Activated CD8-positive, alpha-beta memory T cell treated with anti-CD3 and anti-CD28 coated beads for 36 hours (primary cell): ENCODE data around the gene MAN2A1. TPM values are rescaled to one million over a fixed set of nuclear protein-coding genes. Genes with fewer than 3 reads are reported as not detected.
"Not testable (repeated sequence)": the region's sequence is repeated elsewhere in the genome, so short reads cannot be mapped to it uniquely, and the experiment has no call there.

Experiments
- CTCF ChIA-PET: fragments of 350-600 bp; sonication (Branson Sonifier 250); formaldehyde crosslinking; loops from one replicate; lab custom pipeline; 2021; ENCODE audit warnings: antibody characterized with exemption; lab: Charles Lee
- POLR2A ChIA-PET: fragments of 350-600 bp; sonication (Branson Sonifier 250); formaldehyde crosslinking; loops from one replicate; lab custom pipeline; 2021; ENCODE audit warnings: antibody characterized with exemption; lab: Charles Lee
- total RNA-seq, 2 experiments: library from RNA; stranded (reverse); gene quantifications; one replicate each; pipeline ENCODE4 v1.2.3, GENCODE V29; 2021

MAN2A1 gene
- total RNA-seq, 2 experiments from 2014 or later = 26.6 to 26.9 TPM

DNA sequence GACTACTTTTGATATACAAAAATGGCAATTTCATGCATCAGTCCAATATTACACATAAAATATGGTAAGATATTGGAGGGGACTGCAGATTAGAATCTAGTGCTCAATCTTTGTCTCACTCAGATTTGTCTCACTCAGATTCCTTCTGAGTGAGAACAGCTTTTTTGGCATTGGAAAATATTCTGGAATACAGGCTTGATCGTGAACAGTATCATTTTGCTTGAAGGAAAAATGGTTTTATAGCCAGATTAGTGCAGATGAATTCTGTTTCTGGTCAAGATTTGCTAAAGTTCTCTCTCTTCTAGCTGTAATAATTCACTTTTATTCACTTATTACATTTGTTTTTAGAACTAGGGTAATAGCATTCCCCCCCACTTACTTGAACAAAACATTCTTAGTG, 51.2 kb downstream of the MAN2A1 start:
- ChIA-PET POLR2A (no interaction called here), CTCF (no interaction called here)

DNA sequence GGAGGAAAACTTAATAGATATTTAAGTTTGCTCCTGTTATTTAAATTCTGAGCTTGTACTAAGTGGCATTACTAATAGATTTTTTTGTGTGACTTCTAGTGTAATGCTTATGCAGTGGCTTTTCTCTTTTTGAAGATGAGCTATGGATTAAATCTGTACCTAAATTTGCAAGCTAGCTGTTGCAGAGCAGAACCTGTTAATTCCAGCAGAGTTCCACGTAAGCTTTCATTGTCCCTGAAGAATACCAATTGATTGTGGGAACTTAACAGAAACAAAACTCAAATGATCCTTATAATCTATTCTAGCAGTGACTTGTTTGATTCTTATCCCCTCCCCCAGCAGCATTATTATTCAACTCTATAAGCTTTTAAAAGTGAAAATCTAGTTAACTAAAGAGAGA, 51.7 kb downstream of the MAN2A1 start:
- ChIA-PET CTCF (no interaction called here), POLR2A (no interaction called here)

DNA sequence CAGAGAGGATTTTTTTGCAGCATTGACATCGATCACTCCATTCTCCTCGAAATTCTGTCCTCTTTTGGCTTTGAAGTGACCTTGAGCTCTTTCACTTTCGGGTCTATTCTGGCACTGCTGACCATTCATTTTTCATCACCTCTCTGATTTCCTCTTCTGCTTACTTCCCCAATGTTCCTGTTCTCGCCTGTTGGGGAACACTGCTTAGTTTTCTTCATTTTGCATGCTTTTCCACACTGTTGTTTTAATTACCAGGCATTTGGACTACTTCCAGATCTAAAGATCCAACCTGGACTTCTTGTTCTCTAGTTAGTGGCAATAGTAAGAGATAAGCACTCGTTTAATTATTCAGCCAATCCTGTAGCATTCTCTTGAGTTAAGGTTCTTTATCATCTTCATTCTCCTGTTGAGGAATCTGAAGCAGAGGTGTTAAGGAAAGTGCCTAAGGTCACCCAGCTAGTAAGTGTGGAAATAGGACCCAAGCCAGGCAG, 53.4 kb downstream of the MAN2A1 start:
- POLR2A ChIA-PET = no interaction called here
- CTCF ChIA-PET = no interaction called here

DNA sequence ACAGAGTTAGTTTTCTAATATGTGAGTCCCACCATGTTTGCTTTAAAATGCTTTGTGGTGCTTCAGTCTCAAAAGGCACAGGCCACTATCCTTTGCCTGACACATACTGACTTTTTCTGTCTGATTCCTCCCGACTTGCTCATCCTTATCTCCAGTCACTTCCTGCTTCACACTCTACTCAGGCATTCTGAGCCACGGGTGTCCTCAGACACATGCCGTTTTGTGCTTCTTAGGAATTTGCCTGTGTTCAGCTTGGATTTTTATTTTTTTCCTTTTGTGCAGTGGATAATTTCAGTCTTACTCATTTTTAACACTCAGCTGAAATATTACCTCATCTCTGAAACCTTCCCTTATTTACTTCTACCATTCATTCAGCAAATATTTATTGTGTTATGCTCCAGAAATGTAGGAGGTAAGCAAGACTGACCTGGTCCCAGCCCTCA, 54.1 kb downstream of the MAN2A1 start:
- CTCF ChIA-PET = no interaction called here

DNA sequence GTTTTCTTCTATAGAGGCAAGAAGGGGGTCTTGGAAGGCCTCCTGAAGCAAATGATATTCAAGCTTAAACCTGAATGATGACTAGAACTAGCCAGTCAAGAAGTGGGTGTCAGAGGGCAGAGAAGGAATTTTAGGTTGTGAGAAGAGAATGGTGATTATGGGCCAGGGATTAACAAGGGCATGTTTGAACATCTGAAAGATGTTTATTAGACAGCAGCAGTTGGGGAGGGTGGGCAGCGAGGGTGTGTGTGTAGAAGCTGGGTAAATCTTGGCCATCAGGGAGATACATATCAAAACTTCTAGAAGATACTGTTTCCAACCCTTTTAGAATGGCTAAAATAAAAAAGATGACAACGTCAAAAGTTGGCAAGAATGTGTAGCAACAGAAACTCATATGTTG, 54.5 kb downstream of the MAN2A1 start:
- ChIA-PET POLR2A (no interaction called here), CTCF (no interaction called here)

More for the DNA sequence above, 54.1 kb downstream of the MAN2A1 start:
- POLR2A ChIA-PET = no interaction called here

DNA sequence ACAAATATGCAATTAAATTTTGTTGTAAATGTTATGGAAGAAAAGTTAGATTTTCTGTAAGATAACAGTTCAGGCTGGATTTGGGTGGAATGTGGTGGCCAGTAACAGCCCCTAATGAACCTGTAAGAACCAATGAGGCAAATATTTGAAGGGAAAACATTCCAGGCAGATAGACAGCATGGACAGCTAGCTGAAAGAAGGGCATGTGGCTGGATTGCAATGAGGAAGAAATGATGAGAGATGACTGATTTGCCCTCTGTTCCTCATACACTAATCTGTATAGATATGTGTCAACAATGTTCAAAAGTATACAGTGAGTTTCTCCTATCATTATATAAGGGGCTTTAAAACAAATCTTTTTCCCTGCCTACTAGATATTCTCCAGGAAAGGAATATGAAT, 58.8 kb downstream of the MAN2A1 start:
- ChIA-PET CTCF (no interaction called here), POLR2A (no interaction called here)

DNA sequence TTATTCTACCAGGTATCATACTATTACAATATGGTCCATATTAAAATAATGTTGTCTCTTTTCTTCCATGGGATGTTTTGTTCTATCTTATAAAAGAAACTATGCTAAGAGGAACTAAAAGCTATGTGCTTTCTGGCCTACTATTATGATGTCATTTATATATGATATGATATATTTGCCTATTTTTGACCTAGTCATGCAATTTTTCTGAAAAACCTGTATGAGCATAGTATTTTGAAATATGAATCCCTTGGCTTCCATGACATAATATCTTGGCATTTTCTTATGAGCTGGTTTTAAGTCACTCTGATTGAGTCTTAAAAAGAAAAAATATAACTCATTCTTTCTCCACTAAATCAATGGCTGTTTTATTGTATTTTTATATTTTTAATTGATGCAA, 60.7 kb downstream of the MAN2A1 start:
- ChIA-PET POLR2A (no interaction called here), CTCF (no interaction called here)

DNA sequence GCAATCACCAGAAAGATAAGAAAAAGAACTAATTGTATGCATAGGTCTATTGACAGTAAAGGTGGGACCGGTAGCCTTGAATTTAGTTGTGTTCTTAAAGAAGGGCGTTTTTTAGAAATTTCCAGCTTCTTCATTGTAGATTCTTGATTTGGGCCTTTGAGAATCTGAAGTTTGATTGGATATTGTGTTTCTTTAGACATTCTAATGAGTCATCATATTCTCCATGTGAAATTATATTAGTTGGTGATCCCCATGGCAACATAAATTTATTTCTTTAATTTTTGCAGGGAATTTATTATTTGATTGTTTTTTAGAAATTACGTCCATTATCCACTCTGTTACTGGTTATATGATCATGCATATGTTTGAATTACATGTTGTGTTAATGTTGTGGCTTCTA, 63.6 kb downstream of the MAN2A1 start:
- ChIA-PET POLR2A (no interaction called here), CTCF (no interaction called here)

DNA sequence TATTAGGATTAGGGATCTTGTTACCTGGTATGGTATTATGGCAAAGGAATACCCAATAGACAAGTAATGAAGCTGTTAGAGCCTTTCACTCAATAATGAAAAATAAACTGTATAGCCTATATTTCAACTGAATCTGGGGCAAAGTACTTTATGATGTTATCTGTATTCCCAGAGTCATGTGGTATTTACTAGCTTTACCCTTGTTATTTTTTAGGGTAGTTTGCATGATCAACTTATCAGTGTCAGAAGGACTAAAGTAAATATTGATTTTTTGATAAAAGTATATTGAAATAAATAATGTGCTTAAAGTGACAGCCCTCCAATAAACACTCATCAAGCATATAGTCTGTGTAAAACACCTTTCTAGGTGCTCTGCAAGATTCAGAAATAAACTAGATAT, 64.6 kb downstream of the MAN2A1 start:
- ChIA-PET CTCF (no interaction called here), POLR2A (no interaction called here)

DNA sequence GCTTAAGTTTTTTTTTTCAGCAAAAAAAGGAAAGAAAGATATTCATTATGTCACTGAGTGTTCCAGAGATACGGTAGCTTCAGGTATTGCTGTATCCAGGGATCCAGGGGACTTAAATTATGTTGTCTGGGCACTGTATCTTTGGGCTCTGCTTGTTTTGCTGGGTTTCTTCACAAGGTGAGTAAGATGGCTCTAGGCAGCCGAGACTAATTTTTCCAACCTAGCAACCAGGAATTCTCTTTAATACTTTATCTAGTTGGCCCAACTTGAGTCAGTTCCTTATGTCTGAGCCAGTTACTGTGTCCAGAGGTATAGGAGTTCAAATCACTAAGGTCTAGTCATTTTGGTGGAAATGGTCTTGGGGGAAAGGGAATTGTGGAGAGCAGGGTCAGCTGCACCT, 66.0 kb downstream of the MAN2A1 start:
- CTCF ChIA-PET = no interaction called here
- POLR2A ChIA-PET = no interaction called here

DNA sequence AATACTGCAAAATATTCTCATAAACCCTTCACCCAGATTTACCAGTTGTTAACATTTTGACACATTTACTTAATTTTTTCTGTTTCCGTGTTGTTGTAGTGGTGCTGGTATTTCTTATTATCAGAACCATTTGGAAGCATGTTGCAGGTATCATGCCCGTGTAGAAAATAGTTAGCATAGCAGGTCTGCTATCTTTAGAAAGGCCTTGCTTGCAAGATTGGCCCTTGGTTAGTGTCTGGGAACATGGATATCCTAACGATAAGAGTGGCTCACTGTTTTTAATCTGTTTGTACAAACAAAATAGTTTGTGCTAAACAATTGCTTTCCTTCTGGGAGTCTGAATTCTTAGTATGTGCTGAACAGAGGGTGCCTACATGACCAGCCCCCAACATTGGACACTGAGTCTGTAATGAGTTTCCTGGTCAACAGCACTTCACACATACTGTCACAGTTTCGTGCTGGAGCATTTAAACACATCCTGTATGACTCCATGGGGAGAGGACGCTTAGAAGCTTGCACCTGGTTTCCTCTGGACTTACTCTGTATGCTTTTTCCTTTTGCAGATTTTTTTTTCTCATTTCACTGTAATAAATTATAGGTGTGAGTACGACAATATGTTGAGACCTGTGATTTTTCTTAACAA, 66.9 kb downstream of the MAN2A1 start:
- CTCF ChIA-PET = no interaction called here
- POLR2A ChIA-PET = no interaction called here

DNA sequence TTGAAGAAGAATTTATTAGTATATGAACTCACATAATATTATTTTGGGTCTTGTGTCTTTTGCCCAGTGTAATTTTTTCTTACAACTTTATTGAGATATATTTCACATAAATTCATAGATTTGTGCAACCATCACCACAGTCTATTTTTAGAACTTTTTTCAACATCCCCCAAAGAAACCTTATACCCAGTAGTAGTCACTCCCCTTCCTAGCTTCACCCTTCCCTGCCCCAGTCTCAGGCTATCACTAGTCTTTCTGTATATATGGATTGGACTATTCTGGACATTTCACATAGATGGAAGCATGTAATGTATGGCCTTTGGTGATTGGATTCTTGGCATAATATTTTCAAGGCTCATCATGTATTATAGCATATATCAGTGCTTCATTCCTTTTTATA, 67.8 kb downstream of the MAN2A1 start:
- POLR2A ChIA-PET = no interaction called here

DNA sequence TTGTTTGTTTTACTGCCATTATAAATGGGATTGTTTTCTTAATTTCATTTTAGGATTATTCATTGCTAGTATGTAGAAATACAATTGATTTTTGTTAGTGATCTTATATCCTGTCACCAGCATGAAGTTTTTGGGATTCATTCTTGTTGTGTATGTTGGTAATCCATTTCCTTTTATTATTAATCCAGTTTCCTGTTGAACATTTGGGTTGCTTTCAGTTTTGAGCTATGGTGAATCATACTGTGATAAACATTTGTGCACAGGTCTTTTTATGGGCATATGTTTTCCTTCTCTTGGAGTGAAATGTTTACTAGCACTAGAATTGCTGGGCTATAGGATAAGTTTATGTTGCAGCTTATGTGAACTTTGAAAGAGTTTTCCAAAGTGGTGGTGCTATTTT, 69.6 kb downstream of the MAN2A1 start:
- CTCF ChIA-PET = no interaction called here

More for the DNA sequence above, 67.8 kb downstream of the MAN2A1 start:
- CTCF ChIA-PET = no interaction called here

DNA sequence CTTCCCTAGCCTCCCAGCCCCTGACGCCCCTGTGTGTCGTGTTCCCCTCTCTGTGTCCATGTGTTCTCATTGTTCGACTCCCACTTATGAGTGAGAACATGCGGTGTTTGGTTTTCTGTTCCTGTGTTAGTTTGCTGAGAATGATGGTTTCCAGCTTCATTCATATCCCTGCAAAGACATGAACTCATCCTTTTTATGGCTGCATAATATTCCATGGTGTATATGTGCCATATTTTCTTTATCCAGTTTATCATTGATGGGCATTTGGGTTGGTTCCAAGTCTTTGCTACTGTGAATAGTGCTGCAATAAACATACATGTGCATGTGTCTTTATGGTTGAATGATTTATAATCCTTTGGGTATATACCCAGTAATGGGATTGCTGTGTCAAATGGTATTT, 70.4 kb downstream of the MAN2A1 start:
- CTCF ChIA-PET, POLR2A ChIA-PET: not testable (repeated sequence)

More for the DNA sequence above, 69.6 kb downstream of the MAN2A1 start:
- POLR2A ChIA-PET = no interaction called here

DNA sequence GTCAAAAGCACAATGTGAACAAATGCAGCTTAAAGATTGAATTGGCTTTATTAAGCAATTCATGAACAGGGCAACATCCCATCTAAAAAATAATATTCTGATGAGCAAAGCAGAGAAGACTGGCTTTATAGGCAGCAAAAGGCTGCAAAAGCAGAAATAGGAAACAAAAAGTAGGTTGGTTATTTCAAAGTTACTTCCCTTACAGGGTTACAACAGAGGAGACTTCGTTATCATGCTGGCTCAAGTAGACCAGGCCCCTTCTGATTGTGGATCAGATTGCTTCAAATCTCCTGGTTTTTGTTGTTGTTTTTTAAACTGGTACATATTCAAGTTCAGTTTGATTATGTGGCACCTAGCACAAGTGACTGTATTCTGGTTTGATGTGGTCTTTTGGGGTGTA, 73.1 kb downstream of the MAN2A1 start:
- CTCF ChIA-PET = no interaction called here
- POLR2A ChIA-PET = no interaction called here

DNA sequence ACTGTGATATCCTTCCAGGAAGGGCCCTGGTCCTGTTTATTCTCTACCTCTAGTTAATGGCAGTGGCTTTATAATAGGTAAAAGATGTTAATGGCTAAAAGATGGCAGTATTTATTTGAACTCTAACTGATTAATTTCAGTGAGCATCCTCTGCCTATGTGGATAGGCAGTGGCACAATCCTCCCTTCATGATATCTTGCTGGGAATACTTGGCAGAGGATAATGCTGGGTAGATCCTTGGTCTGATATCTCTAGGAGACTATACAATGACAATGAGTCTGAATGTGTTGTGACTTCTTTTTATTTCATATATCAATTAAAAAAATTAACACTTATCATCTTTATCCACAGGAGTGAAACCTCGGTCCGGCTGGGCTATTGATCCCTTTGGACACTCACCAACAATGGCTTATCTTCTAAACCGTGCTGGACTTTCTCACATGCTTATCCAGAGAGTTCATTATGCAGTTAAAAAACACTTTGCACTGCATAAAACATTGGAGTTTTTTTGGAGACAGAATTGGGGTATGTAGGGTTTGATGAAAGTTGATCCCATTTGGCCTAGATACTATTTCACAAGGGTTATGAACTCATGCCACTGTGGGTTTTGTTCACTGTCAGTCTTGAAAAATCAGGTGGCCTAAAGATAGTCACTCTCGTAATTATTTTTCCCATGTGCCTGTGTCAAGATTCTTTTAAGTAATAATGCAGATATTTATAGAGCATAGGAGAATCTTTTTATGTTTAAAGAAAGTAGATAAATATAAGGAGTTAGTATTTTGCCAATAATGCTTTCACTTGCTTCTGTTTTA, 77.7 kb downstream of the MAN2A1 start:
- ChIA-PET CTCF (no interaction called here), POLR2A (no interaction called here)

DNA sequence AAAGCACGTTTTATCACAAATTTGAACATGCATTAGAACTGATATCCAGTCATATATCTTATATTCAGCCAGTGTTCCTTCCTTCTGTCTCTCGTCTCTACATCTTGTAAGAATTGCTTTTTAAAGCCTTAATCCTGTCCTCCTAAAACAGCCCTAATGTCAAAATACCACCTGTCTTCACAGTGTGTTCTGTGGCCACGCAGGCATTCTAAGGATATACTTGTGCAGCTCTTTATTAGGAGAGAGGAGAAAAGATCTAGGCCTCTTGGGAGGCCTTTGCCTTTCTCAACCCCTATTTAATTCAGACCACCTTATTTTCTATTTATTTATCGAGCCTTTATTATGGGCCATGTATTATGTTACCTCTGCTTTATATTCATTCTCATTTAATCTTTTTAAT, 78.3 kb downstream of the MAN2A1 start:
- CTCF ChIA-PET = no interaction called here
- POLR2A ChIA-PET = no interaction called here

DNA sequence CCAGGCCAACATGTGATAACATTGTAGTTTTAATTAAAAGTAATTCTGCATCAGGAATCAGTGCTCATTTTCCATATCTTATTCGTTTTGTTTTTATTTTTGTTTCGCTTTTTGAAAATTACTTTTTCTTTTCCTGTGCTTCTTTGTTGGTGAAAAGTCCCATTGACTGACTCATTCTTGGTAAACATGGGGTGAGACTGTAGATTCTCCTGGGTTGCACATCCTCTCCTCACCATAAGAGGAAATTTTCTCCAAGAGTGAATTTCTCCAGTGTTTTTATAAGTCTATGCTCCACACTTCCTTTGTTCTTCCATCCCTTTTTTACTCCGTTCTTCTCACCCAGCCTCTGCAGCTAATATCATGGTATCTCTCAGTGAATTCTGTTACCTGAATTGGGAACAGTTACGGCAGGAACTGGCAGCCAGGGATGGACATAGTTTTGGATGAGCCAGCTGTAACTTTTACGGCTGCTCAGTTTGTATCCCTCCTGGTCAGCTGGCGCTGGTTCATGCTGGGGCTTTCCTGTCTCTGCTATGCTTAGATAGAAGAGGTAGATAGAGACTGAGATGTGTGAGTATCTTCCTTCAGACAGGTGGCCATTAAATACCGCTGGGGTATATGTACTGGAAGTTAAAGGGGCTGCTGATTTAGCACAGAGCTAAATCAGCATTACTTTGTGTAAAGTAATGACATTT, 80.0 kb downstream of the MAN2A1 start:
- CTCF ChIA-PET = no interaction called here
- POLR2A ChIA-PET = no interaction called here

DNA sequence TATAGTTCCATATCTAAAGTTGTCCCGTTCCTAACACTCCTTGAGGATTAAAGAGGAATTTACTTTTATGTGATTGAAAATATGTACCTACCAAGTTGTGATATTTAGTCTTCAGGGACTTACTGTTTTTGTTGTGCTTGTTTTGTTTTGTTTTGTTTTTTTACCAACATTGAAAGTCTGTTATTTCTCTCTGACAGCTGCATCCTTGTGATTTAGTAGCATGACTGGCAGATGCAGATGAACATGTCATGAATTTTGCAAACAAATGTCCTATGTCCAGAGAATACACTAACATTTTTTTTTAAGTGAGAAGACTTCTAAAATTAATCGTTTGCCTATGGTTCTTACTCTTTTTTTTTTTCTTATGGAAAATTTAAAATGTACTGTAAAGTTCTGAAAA, 85.4 kb downstream of the MAN2A1 start:
- CTCF ChIA-PET = no interaction called here
- POLR2A ChIA-PET = no interaction called here

DNA sequence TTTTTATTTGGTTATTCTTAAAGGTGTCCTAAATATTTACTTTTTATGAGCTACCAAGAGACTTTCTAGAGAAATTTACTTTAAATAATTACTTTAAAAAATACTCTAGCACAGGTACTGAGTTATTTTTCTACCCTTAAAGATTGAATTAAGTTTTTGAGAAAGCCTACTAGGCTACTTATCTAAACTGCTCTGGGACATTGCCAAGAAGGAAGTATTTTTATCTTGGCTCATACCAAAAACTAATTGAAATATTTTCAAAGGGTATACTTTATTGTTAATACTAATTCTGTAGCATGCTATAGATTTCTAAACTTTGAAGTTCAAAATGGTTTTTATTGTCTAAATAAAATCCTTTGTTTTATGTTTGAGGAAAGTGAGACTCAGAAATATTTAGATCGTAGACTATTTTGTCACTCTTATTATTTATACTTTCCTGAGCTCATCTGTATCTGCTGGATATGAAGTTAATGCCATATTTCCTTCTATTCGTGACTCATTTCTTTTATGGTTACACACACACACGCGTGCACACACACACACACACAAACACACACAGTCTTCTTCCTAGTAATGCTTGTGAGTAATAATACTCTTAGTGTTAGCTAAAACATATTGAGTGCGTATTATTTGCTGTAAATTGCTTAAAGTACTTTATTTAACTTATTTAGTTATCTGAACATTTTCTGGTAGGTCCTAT, 89.5 kb downstream of the MAN2A1 start:
- ChIA-PET CTCF (no interaction called here), POLR2A (no interaction called here)
